BJ (cell line): ENCODE results near the gene PDIK1L. TPM values are rescaled to one million over a fixed set of nuclear protein-coding genes. Genes with fewer than 3 reads are reported as not detected.
A peak's percentile ranks its signal among the peaks of the same experiment; 100 is the strongest.
"Not testable (repeated sequence)": the region's sequence is repeated elsewhere in the genome, so short reads cannot be mapped to it uniquely, and the experiment has no call there.

Experiments used
- CTCF ChIA-PET: fragments of 350-600 bp; formaldehyde crosslinking; extraction: SDS; loops from one replicate; lab custom pipeline; 2021; ENCODE audit warnings: antibody characterized with exemption, inconsistent platforms; lab: Yijun Ruan, JAX
- POLR2A ChIA-PET: fragments of 300-600 bp; sonication (Branson Sonifier 250); formaldehyde crosslinking; extraction: SDS; loops from one replicate; lab custom pipeline; 2021; ENCODE audit warnings: antibody characterized with exemption; lab: Charles Lee
- DNase-seq: peaks from one replicate; pipeline ENCODE4 v3.0.0-alpha.2; 2011; ENCODE audit warnings: low read depth
- H3K27me3 ChIP-seq: 2 replicates; pipeline ENCODE4 v1.6.0; 2011; ENCODE audit warnings: low read length; ENCODE audit not compliant: control insufficient read depth, insufficient read depth
- H3K36me3 ChIP-seq: 2 replicates; pipeline ENCODE4 v1.5.1; 2011; ENCODE audit warnings: low read length; ENCODE audit not compliant: control insufficient read depth, insufficient read depth
- H3K4me3 ChIP-seq: 2 replicates; pipeline ENCODE4 v1.5.1; 2011; ENCODE audit warnings: low read depth, mild to moderate bottlenecking, control low read depth, low read length
- polyA plus RNA-seq: library from polyadenylated mRNA; depleted of rRNA; stranded (reverse); fragments of >200 nt; gene quantifications from 2 replicates; pipeline ENCODE4 v1.2.3, GENCODE V29; 2011
- TF ChIP-seq, protein P1 (sequence below): IDR thresholded peaks from 2 replicates; pipeline ENCODE4 v1.5.1; 2011; ENCODE audit warnings: low read depth, mild to moderate bottlenecking, control low read depth, inconsistent platforms, low read length, moderate library complexity; ENCODE audit not compliant: insufficient read depth

PDIK1L gene
- polyA plus RNA-seq, 1 experiment, result 1.4 TPM

- H3K27me3 ChIP-seq, result peaks cover 14% of the 10 kb centered on the region
- H3K36me3 ChIP-seq, result no peaks in the 10 kb centered on the region
- no peak for DNase-seq
- ChIA-PET CTCF (interaction anchor here (1.2 kb wide), 2 partner anchors 50 to 322 kb away, joined by 3 to 4 read pairs; no protein-coding TSS in a partner anchor), POLR2A (no interaction called here)
- TF ChIP-seq, protein P1, sequence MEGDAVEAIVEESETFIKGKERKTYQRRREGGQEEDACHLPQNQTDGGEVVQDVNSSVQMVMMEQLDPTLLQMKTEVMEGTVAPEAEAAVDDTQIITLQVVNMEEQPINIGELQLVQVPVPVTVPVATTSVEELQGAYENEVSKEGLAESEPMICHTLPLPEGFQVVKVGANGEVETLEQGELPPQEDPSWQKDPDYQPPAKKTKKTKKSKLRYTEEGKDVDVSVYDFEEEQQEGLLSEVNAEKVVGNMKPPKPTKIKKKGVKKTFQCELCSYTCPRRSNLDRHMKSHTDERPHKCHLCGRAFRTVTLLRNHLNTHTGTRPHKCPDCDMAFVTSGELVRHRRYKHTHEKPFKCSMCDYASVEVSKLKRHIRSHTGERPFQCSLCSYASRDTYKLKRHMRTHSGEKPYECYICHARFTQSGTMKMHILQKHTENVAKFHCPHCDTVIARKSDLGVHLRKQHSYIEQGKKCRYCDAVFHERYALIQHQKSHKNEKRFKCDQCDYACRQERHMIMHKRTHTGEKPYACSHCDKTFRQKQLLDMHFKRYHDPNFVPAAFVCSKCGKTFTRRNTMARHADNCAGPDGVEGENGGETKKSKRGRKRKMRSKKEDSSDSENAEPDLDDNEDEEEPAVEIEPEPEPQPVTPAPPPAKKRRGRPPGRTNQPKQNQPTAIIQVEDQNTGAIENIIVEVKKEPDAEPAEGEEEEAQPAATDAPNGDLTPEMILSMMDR, result peak; percentile 24
- H3K4me3 ChIP-seq, result no peak overlapping the region
These were observed 16.8 kb upstream of the PDIK1L start for GRCh38 chr1:26094677-26095383.

DNA sequence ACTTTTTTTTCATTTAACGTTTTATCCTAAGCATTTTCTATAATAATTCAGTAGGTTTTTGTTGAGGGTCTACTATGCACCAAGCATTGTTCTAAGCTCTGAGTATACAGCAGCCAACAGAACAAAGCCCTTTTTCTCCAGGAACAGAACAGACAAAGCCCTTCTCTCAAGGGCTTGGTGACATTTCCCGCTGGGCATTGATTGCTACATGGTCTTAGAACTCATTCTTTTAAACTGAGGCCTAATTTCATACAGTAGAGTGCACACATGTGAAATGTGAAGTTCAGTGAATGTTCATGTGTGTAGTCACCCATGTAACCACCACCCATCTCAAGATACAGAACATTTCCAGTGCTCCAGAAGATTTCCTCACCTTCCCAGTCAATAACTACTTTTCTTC is 15.2 kb upstream of the PDIK1L start:
- no peak overlapping the region for H3K4me3 ChIP-seq
- peaks cover 10% of the 10 kb centered on the region for H3K27me3 ChIP-seq
- POLR2A ChIA-PET, result no interaction called here
- no peak for DNase-seq
- H3K36me3 ChIP-seq, result no peaks in the 10 kb centered on the region
- CTCF ChIA-PET, result no interaction called here
- TF ChIP-seq, protein P1, result no peak

GRCh38 chr1:26097696-26098095 is 13.9 kb upstream of the PDIK1L start:
- H3K4me3 ChIP-seq, result no peak overlapping the region
- H3K27me3 ChIP-seq, result peaks cover 8% of the 10 kb centered on the region
- ChIA-PET CTCF (interaction anchor here (1.0 to 1.8 kb wide), 4 partner anchors 15 to 136 kb away, joined by 3 to 6 read pairs (median 4); partner anchors contain the start of genes CEP85 and ZNF593), POLR2A (no interaction called here)
- H3K36me3 ChIP-seq, result no peaks in the 10 kb centered on the region
- TF ChIP-seq, protein P1, result no peak
- DNase-seq, result no peak

GRCh38 chr1:26098602-26099001 is 13.0 kb upstream of the PDIK1L start:
- no peak for DNase-seq
- TF ChIP-seq, protein P1, result no peak
- ChIA-PET POLR2A (no interaction called here), CTCF (interaction anchor here (0.6 to 1.8 kb wide), 3 partner anchors 46 to 276 kb away, joined by 3 to 6 read pairs (median 5); partner anchors contain the start of gene CEP85)
- Histone ChIP-seq H3K27me3 (peaks cover 5% of the 10 kb centered on the region), H3K36me3 (no peaks in the 10 kb centered on the region), H3K4me3 (no peak overlapping the region)

GRCh38 chr1:26099780-26100179 is 11.8 kb upstream of the PDIK1L start:
- CTCF ChIA-PET, result interaction anchor here (0.7 to 2.3 kb wide), 4 partner anchors 56 to 265 kb away, joined by 3 to 11 read pairs (median 4); partner anchors contain the start of gene ZNF593

GRCh38 chr1:26100204-26100603 is 11.4 kb upstream of the PDIK1L start:
- POLR2A ChIA-PET, H3K27me3 ChIP-seq, H3K36me3 ChIP-seq, H3K4me3 ChIP-seq, DNase-seq: not testable (repeated sequence)
- CTCF ChIA-PET, result interaction anchor here (0.7 to 6.7 kb wide), 5 partner anchors 44 to 264 kb away, joined by 3 to 129 read pairs (median 5); partner anchors contain the start of gene ZNF593

More at GRCh38 chr1:26099780-26100179, 11.8 kb upstream of the PDIK1L start:
- TF ChIP-seq, protein P1, result no peak
- H3K27me3 ChIP-seq, result no peaks in the 10 kb centered on the region
- H3K4me3 ChIP-seq, result no peak overlapping the region
- no peaks in the 10 kb centered on the region for H3K36me3 ChIP-seq
- no peak for DNase-seq
- POLR2A ChIA-PET, result no interaction called here
